Activated gamma-delta T cell treated with anti-CD3 and anti-CD28 coated beads, Interleukin-2, amount 50 U/mL, for 16 hours (primary cell): Measurements from ENCODE around the gene C10orf143.
"Not testable (repeated sequence)": the region's sequence is repeated elsewhere in the genome, so short reads cannot be mapped to it uniquely, and the experiment has no call there.

ENCODE experiments used
- DNase-seq: peaks from one replicate; pipeline ENCODE4 v3.0.0-alpha.2; 2020; ENCODE audit warnings: low read depth

C10orf143 gene

DNA sequence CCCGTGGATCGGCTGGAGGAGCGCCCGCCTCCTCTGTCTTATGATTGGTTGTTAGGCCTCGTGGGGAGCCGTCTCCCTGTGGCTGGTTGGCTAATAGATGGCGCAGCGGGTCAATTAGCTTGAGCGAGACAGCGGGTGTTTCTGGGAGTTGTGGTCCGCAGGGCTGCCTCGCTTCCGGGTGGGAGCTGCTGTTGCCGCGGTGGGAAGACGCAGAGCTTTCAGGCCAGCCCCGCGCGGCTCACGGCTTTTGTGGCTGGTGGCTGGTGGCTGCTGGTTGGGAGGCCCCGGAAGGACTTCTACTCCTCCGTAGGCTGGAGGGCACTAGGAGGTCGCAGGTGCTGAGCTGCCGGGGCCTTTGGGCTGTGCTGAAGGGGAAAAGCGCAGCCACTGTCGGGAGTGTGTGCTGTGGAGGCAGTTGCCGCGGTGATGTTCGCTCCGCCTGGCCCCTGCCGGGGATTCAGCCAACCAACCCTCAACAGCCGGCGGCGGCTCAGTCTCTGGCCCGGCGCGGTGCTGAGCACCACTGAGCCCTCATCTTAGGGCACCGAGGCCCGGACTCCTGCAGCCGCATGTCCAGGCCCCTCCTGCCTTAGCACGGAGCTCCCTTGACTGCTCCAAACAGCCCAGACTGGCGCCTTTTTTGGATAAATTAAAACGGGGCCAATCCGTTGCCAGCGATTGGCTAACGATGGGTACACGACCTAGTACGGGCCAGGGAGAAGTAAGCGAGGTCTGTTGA, 652 bp upstream of the C10orf143 start:
- DNase-seq = peak; percentile 90

DNA sequence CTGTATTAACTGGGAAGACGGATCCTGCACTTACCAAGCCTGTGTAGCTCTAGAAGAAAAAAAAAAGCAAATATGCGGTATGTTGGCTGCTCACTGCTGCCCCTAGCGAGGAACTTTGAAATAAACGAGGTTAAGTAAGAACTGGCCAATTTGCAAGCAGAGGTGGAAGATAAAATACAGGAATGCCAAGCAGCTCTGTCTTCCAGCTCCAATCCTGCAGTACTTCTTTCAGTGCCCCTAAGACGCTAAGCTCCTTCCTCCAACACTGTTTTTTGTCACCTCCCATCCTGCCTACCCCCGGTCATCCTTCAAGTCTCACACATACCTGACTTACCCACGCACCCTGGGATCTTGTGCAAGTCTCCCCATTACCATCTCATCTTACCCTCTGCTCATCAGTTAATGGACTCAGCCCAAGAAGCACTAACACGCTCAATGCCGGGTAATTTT, 809 bp downstream of the C10orf143 start:
- peak; percentile 46 for DNase-seq

DNA sequence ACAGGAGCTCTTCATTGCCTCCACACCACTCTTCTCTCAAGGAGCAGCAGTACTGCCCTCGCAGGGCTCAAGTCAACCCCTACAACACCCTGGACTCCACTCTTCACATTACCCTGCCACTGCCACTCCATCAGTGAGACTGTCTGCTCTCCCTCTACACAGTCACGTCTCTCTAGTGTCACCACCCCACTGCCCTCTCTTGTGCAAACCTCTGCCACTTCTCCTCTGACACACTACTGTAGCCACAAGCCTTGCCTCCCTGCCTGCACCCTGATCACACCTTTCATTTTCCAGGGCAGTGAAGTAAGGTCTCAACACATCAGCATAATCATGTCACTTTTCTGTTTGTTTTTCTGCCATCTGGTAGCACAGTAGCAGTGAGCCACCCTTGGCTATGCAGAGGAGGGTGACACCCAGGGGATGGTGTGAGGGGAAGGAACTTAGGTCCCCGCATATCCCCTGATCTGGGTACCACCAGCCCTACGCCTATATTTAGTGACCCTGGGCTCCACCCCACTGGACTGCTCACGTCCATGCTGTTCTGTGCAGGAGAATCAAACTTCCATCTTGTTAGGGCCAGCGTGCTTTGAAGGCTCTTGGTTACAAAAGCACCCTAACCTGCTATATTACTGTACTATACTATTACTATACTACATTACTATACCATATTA, 1.6 kb downstream of the C10orf143 start:
- DNase-seq = no peak

DNA sequence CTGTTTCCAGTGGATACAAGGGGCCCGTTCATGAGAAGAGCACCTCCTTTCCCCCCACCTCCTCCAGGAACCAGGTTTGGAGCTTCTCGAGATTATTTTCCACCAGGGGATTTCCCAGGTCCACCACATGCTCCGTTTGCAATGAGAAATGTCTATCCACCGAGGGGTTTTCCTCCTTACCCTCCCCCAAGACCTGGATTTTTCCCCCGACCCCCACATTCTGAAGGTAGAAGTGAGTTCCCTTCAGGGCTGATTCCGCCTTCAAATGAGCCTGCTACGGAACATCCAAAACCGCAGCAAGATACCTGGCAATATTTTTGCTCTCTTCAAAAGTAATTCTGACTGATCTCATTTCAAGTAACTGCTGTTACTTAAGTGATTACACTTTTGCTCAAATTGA, 2.5 kb downstream of the C10orf143 start:
- not testable (repeated sequence) for DNase-seq

DNA sequence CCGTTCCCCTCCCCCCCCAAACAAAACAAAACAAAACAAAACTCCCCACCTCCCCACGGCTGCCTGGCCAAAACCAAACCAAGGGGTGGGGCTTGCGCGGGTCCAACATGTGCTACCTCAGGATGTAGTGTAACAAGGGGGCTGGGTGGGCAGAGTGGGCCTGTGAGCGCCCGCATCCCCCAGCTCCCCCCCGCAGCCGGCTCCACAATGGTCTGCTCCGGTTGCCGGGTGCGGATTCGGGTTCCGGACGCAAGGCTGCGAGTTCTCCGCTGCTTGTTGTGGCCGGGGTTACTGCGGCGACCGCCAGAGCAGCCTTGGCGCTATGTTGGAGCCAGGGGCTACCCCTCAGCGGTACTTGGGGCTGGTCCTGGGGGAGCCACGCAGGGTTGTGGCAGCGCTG, 4.9 kb downstream of the C10orf143 start:
- DNase-seq = no peak

DNA sequence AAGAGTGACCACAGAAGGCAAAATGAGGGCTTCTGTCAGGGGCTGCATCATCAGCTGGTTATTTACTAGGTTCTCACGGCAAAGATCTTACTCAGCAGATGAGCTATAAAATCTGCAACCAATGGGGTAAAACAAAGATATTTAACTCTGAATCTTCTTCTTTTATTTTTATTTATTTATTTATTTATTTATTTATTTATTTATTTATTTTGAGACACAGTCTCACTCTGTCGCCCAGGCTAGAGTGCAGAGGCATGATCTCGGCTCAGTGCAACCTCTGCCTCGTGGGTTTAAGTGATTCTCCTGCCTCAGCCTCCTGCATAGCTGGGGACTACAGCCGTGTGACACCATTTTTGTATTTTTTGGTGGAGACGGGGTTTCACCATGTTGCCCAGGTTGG, 11.3 kb downstream of the C10orf143 start:
- no peak for DNase-seq

DNA sequence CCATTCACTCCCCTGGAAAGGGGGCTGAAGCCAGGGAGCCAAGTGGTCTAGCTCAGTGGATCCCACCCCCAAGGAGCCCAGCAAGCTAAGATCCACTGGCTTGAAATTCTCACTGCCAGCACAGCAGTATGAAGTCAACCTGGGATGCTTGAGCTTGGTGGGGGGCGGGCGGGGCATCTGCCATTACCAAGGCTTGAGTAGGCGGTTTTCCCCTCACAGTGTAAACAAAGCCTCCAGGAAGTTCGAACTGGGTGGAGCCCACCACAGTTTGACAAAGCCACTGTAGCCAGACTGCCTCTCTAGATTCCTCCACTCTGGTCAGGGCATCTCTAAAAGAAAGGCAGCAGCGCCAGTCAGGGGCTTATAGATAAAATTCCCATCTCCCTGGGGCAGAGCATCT, 20.1 kb downstream of the C10orf143 start:
- DNase-seq = not testable (repeated sequence)

DNA sequence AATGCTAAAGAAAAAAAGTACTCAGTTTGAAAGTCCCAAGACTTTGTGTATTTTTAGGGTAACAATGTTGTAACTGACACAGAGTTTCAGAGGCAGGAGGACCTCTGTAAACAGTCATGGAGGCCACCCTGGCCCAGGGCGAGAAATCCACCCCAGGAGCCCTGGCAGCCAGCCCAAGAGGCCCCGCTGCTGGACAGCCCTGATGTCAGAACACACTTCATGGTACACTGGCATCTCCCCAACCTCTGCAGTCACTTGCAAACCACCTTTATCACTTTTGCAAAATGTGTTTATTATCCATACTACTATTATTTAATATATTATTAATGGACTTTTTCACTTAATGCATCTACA, 30.2 kb downstream of the C10orf143 start:
- DNase-seq = no peak

DNA sequence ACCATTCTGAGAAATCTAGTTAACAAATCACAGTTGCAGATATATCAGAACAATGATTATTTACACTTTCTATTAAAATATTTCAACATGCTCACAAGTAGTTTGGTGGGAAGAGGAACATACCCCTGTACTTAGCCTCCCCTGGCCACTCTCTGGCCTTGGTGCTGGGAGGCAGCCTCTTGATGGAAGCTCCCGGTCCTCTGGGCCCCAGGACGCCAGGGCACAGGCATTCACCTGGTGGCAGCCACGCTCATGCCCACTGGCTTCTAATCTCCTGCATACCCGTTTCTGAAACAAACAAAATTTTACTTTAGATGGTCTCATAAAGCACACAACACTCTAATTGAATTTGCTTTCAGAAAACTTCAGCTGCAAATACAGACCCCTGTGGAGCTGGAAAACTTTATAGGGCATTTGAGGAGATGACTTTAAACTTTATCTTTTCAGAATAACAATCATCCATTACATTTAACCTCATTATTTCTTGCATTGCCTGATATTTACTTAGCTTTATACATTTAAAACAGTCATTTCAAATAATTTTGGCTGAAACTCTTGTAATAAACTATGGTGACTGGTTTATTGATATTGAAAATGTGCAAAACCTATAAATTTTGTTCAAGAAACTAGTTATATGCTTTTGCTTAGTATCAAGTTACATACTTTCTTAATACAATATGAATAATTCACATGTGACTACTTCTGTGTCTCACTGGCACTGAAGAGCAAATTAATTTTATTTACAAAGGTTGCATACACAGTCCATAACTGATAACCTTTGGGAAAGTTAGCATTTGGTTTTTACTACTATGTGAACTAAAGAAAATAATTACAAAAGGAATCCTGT, 30.8 kb downstream of the C10orf143 start:
- DNase-seq = no peak

DNA sequence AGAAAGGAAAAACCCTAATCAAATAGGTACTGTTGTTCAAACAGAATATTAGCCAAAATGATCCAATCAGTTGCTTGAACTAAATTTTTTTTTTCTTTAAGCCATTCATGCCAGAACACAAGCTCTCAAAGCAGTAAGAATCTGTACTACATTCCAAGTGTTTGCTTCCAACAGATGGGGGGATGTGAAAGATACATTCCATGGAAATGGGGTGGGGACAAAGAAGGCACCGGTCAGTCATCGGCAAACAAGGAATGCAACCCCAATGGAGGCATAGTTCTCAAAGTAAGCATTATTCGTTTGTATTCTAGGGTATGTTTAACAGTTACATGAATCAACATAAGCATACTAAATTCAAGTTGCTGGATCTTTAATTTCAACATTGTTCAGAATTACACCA, 32.5 kb downstream of the C10orf143 start:
- no peak for DNase-seq

DNA sequence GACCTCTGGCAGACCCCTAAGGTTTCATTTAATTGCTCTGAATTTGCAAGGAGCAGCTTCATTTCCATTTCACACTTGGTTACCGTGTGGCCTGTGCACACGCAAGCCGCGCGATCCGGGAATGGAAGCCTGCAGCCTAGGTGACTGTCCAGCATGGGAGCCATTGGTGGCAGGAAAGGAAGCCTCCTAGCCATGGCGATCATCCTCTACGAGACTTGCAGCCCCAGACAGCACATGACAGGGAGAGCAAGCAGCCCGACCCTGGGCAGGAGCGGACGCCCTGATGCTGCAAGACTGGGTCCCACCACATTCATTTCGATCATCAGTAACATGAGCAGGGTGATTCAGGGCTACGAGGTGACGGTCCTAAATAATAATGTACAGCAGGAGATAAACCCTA, 33.9 kb downstream of the C10orf143 start:
- no peak for DNase-seq

DNA sequence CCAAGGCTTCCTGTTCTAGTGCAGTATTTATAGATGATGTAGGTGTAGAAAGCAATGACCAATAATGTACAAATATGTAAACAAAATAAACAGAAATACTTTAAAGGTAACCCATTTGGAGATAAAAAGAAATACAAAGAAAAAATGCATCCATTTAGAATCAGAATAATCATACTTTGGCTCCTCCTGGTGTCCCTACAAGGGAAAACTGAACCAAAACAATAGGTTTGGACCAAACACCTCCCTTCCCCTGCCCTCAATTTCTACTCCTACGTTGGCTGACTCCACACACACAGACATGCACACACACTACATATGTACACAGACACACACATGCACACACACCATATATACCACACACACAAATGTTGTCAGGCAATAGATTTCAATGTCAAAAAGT, 36.0 kb downstream of the C10orf143 start:
- DNase-seq = no peak

DNA sequence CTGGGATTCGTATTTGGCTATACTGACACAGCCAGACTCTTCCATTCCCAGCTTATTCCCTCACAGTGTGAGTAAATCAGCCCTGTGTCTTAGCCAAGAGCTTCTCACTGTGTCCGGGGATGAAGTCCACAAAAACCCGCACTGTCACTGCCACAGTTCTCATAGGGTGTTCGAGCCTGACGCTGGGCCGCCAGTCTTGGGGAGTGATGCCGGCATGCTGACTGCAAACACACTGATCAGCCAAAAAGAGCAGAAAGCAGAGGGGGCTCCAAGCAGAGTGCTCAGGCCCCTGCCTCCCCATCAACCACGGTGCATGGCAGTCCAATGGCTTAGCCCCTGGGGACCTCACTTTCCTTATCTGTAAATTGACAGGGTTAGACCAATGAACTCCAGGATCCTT, 36.7 kb downstream of the C10orf143 start:
- no peak for DNase-seq

DNA sequence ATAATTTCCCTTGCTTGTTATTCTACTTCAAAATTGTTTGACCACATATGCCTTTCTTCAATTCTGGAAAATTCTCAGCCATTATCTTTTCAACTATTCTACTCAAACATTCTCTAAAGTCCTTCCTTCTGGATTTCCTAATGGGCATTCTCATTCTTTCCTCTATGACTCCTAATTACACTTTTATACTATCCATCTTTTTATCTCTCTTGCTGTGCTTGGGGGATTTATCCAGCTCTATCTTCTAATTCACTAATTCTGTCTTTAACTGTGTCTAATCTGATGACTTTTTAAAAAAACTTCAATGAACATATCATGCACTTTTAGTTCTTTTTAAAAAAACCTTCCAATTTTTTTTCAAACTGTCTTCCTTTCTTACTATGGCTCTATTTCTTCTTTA, 38.4 kb downstream of the C10orf143 start:
- DNase-seq = no peak

DNA sequence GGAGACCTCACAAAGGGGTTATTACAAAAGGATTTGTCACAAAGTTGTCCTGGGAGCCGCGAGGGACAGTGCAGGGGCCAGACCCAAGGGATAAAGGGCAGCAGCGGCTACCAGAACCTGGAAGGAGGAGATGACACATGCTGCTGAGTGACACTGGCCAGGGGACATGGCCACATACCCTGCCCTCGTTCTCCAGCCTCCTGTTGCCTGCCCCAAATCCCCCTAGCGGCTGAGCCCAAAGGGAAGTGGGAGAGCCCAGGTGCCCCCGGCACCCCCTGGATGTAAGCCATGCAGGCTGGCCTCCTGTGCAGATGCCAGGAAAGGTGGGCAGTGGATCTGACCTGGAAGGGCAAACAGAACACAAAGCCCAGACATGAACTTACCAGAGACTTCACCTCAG, 42.7 kb downstream of the C10orf143 start:
- DNase-seq = no peak

DNA sequence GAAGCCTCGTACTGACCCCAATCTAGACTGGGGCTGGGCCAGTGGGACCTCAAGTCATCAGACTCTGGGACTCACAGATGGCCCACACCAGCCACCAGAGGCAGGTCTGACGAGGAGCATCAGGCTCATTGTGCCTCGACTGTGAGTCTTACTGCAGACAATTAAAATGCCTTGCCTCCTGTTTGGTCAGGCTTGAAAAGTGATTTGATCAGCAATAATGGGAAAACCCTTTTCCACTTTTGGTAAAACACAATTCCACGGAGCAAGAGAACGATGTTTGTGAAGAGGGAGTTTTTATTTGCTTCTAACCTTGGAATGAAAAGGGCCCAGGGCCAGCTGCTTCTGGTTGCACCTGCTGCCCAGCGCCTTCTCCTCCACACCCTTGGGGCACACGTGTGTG, 43.9 kb downstream of the C10orf143 start:
- no peak for DNase-seq

DNA sequence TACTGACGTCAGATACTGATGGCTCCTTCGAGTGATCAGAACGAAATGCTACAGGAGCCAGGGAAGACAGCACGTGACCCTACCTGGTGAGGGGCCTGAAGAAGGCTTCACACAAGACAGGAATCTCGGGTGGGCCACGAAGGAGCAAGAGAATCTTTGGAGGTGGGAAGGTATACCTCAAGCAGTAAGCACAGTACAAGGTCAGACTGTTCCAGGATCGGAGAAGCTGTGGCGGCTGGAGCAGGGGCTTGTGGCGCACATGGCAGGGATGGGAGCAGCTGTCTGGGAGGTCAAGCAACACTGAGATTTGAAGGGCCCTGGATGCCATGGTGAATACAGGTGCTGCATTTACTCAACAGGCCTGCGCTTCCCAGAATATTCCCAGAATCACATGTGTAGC, 45.4 kb downstream of the C10orf143 start:
- no peak for DNase-seq

DNA sequence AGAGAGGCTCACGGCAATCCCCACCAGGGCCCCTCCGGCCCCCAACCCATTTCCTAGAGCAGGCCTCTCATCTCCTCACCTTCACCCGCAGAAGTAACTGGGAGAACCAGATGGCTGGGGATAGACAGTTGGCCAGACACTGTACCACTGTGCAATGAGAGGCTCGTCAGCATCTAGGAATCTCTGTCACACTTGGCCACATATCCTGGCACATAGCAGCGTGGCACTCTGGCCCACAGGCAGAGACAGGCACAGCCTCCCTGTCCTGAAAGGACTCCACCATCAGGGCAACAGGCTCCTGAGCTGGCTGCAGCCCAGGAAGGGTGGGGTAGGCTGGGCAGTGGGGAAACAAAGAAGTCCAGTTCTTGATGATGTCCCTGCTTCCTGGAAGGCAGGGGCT, 45.8 kb downstream of the C10orf143 start:
- no peak for DNase-seq

DNA sequence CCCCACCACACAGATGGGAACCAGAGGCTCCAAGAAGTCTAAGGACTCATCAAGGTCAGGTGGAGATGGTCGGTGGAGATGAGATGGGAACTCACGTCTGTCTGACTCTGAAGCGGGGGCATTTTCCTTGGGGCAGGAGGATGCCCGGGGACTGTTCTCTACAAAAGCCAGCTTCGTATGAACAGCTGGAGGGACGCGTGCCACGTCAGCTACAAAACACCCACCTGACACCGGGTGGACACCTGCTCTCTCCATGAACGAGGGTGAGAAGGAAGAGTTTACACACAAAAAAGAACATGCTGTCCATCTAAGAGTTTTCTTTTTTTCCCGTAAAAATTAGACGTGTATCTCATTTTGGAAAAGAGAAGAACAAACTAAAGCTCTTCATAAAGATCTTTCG, 47.7 kb downstream of the C10orf143 start:
- no peak for DNase-seq

DNA sequence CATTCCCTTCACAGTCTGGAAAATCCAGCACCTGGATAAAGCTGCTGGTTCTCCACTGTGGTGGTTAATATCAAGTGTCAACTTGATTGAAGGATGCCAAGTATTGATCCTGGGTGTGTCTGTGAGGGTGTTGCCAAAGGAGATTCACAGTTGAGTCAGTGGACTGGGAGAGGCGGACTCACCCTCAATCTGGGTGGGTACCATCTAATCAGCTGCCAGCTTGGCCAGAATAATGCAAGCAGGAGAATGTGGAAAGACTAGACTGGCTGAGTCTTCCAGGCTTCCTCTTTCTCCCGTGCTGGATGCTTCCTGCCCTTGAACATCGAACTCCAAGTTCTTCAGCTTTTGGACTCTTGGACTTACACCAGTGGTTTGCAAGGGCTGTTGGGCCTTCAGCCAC, 48.4 kb downstream of the C10orf143 start:
- DNase-seq = no peak

DNA sequence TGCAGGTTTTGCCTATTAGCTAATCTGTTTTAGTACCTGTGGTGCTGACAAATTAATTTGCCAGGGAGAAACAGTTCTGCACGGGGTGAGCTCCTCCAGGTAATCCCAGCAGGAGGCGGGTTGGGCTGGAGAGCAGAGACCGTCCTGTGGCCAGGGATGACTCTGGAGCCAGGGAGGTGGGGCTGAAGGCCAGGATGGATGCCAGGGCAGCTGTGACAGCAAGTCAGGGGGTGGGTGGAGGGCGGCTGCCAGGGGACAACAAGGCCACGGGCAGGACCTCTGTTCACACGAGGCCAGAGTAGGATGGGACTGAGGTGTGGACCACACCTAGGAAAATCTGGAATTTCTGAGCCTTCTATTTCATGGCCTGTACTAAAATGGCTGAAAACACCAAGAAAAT, 48.9 kb downstream of the C10orf143 start:
- no peak for DNase-seq

DNA sequence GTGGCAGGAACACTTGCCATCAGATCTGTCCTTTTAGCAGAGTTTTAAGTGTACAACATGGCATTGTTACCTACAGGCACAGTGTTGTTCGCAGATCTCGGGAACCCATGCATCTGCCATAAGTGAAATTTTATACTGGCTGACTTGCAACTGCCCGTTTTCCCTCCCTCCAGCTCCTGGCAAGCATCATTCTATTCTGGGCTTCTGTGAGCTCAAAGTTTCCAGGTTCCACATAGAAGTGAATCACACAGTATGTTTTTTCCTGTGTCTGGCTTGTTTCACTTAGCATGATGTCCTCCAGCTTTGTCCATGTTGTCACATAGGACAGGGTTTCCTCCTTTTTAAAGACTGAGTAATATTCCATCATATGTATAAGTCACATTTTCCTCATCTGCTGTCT, 56.6 kb downstream of the C10orf143 start:
- no peak for DNase-seq

DNA sequence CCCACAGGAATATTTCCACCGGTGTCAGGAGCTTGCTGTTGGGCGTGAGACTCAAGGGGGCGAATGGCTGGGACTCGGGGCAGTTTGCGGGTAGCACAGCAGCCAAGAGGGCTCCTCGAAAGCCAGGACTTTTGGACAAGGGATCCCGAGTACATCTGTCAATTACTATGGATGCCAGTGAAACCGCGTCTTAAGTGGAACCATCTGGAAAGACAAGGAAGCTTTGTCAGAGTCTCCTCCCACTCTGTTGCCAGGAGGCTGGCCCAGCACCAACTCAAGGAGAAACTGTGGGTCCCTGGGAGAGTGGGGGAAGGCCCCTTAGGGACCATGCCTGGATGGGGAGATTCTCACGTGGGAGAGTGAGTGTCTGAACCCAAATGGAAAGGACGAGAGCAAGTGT, 57.1 kb downstream of the C10orf143 start:
- DNase-seq = no peak
